ENCODE results near the gene SLC7A9.

GRCh38 chr19:32810452-32810851, 59.1 kb downstream of the SLC7A9 start:
- no peak for TF ChIP-seq POLR2AphosphoS5 (IDR thresholded peaks at IDR 0.05; ENCODE audit: low read depth)
- no peak for TF ChIP-seq CTCF (conservative IDR thresholded peaks at IDR 0.05; ENCODE audit: low read depth in 2 of 2)
- TF ChIP-seq CREB1 (CRISPR knock-in tag; IDR thresholded peaks at IDR 0.05; ENCODE audit: low read depth), result no peak
- TF ChIP-seq EZH2 (IDR thresholded peaks at IDR 0.05; ENCODE audit: low read depth, unreplicated experiment), result no peak

Data from GM23338 (cell line).